ENCODE results near the gene DSCAML1.

DSCAML1 gene

DNA sequence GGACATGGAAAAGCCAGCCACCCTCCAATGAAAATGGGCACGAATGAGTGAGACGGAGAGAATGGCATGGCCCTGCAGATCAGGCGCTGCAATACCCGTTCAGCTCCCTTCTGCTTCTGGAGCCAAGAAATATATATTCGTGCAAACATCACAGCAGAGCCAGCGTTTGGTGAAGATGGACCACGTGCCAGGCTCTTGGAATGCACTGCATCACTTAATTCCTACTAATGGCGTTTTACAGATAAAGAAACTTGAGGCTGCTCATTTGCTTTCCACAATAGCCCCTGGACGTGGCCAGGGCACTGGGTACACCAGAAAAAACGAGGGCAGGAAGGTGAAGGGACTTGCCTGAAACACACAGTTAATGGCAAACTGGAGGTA lies 29.2 kb upstream of the DSCAML1 start:
- TF ChIP-seq, protein P1, sequence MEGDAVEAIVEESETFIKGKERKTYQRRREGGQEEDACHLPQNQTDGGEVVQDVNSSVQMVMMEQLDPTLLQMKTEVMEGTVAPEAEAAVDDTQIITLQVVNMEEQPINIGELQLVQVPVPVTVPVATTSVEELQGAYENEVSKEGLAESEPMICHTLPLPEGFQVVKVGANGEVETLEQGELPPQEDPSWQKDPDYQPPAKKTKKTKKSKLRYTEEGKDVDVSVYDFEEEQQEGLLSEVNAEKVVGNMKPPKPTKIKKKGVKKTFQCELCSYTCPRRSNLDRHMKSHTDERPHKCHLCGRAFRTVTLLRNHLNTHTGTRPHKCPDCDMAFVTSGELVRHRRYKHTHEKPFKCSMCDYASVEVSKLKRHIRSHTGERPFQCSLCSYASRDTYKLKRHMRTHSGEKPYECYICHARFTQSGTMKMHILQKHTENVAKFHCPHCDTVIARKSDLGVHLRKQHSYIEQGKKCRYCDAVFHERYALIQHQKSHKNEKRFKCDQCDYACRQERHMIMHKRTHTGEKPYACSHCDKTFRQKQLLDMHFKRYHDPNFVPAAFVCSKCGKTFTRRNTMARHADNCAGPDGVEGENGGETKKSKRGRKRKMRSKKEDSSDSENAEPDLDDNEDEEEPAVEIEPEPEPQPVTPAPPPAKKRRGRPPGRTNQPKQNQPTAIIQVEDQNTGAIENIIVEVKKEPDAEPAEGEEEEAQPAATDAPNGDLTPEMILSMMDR (IDR thresholded peaks at IDR 0.05; ENCODE audit: low read length, missing control alignments), result no peak
- no peak for DNase-seq (ENCODE audit: low read depth)
- H3K4me3 ChIP-seq (replicated peaks; ENCODE audit: low read depth, low read length), result no peak overlapping the region

DNA sequence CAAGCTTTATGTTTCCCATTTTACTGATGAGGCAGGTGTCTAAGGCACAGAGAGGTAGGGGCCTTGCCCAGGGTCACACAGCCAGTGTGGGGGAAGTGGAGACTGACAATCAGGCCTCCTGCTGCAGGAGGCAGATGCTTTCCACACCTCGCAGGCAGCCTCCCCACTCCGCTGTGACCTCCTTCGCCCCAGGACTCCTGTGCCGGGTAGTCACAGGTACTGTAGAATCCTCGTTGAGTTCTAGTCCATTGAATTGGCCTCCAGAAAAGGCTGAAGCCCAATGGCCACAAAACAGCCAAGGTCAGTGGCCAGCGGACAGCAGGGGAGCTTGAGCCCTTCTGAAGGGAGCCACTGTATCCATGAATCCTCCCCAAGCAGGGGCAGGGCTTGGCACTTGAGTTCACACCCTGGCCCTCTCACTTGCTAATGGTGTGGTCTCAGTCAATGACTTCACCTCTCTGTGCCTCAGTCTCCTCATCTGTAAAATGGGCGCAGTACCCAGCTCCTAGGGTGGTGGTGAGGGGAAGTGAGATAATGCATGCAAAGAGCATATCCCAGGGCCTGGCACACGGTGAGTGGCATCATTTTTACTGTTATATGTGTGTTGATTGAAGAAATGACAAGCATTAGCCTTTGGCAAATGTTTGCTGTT lies 28.6 kb upstream of the DSCAML1 start:
- TF ChIP-seq, protein P1 (IDR thresholded peaks at IDR 0.05; ENCODE audit: low read length, missing control alignments), result no peak
- no peak overlapping the region for H3K4me3 ChIP-seq (replicated peaks; ENCODE audit: low read depth, low read length)
- no peak for DNase-seq (ENCODE audit: low read depth)

DNA sequence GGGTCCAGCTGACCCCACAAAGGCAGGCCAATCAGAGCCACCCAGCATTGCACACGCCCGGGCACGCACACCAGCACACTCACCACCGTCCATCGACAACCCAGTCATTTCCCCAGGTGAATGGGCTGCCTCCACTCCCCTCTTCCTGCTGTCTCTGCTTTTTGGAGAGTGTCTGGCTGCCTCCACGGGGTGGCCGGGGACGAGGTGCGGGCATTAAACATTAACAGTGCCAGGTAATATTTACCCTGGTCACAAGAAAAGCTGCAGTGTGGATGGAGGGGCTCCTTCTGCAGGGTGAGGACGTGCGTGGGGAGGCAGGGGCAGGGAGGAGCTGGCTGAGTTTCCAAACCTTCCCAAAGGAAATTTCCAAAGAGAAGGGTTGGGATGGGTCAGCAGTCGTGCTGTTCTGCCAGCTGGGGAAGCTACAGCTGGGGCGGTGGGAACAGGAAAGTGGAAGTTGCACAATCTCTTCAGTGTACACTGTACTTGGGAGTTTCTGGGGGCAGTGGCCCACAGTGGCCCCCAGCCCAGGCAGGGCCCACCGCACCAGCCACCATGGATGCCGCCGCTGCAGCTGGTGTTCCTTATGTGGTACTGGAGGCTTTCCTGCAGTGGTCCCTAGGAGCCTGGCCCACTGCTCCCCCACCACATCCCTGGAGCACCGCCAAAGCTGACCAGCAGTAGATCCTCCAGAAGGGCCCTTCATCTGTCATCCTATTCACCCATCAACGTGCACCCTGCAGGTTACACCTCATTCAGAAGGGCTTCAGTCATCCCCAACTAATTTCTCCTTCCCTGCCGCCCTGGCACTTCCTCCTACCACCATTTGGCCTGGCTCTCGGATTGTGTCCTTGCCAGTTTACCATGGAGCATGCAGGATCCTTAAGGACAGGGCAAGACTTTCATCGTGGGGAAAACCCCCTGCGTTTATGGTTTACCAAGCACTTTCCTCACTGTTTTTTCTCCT lies 27.8 kb upstream of the DSCAML1 start, which contains the start of gene FXYD2:
Gene FXYD2 (minus strand): TSS at position 174 of the 967 bp plus-strand sequence. CDS start 66 bp downstream, at position 108.
- peak within 1 kb of the TSS; percentile 3 for H3K4me3 ChIP-seq (replicated peaks; ENCODE audit: low read depth, low read length)
- TF ChIP-seq, protein P1 (IDR thresholded peaks at IDR 0.05; ENCODE audit: low read length, missing control alignments), result no peak
- peak; percentile 81 for DNase-seq (ENCODE audit: low read depth)

DNA sequence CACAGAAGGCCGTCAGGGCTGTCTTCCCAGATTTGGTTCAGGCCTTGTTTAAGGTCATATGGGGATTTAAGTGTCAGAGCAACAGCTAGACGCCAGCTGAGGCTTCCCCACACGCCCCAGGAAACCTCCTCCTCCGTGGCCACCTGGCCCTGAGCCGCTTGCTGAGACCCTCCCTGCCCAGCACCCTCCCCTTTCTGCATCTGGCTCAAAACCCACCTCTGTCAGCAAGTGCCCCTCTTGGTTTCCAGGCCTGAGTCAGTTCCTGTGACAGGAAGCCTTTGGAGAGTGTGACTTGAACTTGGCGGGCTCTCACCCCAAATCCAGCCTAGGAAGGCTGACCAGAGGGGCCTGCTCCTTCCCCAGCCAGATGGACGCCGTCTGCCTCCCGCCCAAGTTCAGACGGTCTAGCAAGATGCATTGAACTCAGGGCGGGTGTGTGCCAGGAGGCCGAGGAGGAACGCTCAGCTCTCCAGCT lies 27.0 kb upstream of the DSCAML1 start:
- TF ChIP-seq, protein P1 (IDR thresholded peaks at IDR 0.05; ENCODE audit: low read length, missing control alignments), result no peak
- no peak overlapping the region for H3K4me3 ChIP-seq (replicated peaks; ENCODE audit: low read depth, low read length)
- peak; percentile 88 for DNase-seq (ENCODE audit: low read depth)

DNA sequence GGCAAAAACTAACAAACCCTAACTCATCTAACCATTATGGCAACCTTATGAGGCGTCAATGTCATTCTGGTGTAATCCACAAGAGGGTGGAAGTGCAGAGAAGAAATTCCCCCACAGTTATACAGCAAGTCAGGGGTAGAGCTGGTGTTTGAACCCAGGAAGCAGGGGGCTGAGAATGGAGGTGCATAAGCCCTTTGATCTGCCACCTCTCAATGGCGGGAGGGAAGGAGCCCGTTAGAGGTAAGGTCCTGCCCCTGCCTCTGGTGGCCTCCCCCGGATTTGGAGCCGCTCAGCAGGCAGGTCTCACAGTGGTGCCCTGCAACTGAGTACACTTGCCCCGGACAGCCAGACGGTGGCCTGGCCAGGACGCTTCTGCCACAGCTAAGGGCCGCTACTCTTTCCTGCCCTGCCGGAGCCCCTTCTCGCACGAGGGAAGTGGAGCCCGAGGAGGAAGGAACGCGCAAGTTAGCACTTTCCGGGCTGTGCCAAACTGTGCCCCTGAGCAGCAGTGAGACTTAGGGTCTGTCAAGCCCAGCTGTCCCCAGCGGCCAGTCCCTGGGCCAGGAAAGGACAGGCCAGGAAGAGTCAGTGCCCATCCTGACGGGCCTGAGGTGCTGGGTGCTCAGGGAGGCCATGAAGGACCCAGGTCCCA lies 26.4 kb upstream of the DSCAML1 start:
- TF ChIP-seq, protein P1 (IDR thresholded peaks at IDR 0.05; ENCODE audit: low read length, missing control alignments), result peak; percentile 21
- peak; percentile 23 for DNase-seq (ENCODE audit: low read depth)
- H3K4me3 ChIP-seq (replicated peaks; ENCODE audit: low read depth, low read length), result no peak overlapping the region

DNA sequence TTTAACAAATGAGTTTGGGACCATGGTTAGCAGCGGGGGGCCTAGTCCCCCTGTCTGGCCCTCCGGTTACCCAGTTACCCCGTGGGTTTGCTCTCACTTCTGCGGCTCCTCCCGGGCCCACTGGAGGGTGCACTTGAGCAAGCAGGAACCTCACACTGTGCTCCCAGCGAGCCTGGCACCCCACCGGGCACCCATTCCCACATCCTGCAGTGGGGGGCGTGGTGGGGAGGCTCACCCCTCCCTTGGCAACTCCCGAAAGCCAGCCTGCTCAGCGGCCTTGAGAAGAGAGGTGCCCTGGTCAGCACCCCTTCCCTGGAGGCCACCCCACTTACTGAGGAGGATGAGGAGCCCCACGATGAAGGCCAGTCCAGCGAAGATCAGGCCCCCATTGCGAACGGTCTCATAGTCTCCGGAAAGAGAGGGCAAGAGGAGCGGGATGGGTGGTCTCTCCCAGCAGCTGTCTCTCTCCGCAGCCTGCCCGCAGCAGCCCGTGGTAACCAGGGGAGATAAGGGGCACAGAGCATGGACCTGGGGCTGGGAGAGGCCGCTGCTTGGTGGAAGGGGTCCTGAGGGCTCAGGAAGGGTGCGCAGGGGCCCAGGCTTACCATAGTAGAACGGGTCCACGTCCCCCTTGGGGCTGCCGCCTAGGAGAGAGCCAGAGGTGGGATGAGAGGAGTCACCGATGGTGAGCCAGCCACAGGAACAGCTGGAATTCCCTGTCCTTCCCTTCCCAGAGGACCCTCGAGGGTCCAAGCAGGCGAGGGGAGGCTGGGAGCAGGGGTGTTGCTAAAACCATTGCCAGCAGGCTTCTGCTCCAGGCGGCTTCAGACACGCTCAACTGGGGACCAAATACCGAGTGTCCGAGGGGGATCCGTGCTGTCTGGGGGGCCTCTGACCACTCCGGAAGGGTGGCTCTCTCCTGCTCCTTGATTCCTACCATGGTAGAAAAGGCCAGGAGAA lies 25.3 kb upstream of the DSCAML1 start:
- no peak overlapping the region for H3K4me3 ChIP-seq (replicated peaks; ENCODE audit: low read depth, low read length)
- TF ChIP-seq, protein P1 (IDR thresholded peaks at IDR 0.05; ENCODE audit: low read length, missing control alignments), result peak; percentile 61
- peak; percentile 17 for DNase-seq (ENCODE audit: low read depth)
